DND-41 (cell line): ENCODE measurements around the gene PAGE4.
A peak's percentile ranks its signal among the peaks of the same experiment; 100 is the strongest.

ENCODE experiments used
- EZH2 ChIP-seq: IDR thresholded peaks from 3 replicates; pipeline ENCODE4 v1.6.1; 2012; ENCODE audit warnings: borderline replicate concordance, low read depth, mild to moderate bottlenecking, moderate library complexity, low read length, inconsistent platforms; ENCODE audit not compliant: severe bottlenecking
- TF ChIP-seq, protein P1 (sequence below): IDR thresholded peaks from 2 replicates; pipeline ENCODE4 v1.5.1; 2012; ENCODE audit warnings: borderline replicate concordance, low read length, moderate library complexity, mild to moderate bottlenecking; ENCODE audit not compliant: poor library complexity, severe bottlenecking; ENCODE audit errors: extremely low read depth

DNA sequence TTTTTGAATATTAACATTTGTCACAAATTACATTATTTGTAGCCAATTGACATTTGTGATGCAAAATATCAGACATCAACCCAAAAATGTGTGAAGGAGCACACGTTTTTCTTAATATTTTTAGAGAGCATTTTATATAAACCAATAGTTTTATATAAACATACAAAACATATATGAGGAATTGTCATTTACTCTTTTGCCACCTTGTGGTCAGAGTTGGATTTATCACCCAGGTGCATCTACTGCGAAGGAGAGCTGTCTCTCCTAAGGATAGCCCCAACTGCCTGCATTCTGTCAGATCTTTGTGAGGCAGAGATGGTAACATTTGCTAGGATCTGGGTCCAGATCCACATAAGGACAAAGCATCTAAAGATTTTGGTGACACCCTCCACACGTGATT is 47.6 kb downstream of the PAGE4 start:
- TF ChIP-seq, protein P1, sequence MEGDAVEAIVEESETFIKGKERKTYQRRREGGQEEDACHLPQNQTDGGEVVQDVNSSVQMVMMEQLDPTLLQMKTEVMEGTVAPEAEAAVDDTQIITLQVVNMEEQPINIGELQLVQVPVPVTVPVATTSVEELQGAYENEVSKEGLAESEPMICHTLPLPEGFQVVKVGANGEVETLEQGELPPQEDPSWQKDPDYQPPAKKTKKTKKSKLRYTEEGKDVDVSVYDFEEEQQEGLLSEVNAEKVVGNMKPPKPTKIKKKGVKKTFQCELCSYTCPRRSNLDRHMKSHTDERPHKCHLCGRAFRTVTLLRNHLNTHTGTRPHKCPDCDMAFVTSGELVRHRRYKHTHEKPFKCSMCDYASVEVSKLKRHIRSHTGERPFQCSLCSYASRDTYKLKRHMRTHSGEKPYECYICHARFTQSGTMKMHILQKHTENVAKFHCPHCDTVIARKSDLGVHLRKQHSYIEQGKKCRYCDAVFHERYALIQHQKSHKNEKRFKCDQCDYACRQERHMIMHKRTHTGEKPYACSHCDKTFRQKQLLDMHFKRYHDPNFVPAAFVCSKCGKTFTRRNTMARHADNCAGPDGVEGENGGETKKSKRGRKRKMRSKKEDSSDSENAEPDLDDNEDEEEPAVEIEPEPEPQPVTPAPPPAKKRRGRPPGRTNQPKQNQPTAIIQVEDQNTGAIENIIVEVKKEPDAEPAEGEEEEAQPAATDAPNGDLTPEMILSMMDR, result peak; percentile 54
- TF ChIP-seq EZH2, result no peak
